Peyer's patch (tissue), 4 donors: ENCODE data around the gene ELAVL4. TPM values are rescaled to one million over a fixed set of nuclear protein-coding genes. Genes with fewer than 3 reads are reported as not detected.

ENCODE experiments used
- DNase-seq, 3 donors: peaks; one replicate each; pipeline ENCODE4 v3.0.0-alpha.2; 2017 to 2019
- H3K27ac ChIP-seq, 4 donors: fragments of 200-600 bp; sonication (generic); one replicate each; pipeline ENCODE4 v1.5.1; 2016 to 2019
- H3K27me3 ChIP-seq, 2 donors: fragments of 200-600 bp; sonication (generic); one replicate each; pipeline ENCODE4 v1.5.1; 2019
- H3K36me3 ChIP-seq, 3 donors: fragments of 200-600 bp; sonication (generic); one replicate each; pipeline ENCODE4 v1.5.1; 2016 to 2019
- H3K4me1 ChIP-seq, 4 donors: fragments of 200-600 bp; sonication (generic); one replicate each; pipeline ENCODE4 v1.5.1; 2016 to 2019
- H3K4me3 ChIP-seq, 4 donors: fragments of 200-600 bp; sonication (generic); 1 replicate in 3 of 4; 2 replicates in 1 of 4; pipeline ENCODE4 v1.5.1; 2016 to 2019; ENCODE audit warnings: mild to moderate bottlenecking in 1 of 4
- H3K9me3 ChIP-seq, 4 donors: fragments of 200-600 bp; sonication (generic); one replicate each; pipeline ENCODE4 v1.5.1; 2016 to 2019; ENCODE audit warnings: mild to moderate bottlenecking in 1 of 4
- POLR2A ChIP-seq, 2 donors: fragments of 450-650 bp; IDR thresholded peaks; one replicate each; pipeline ENCODE4 v1.5.1; 2017; ENCODE audit warnings: antibody characterized with exemption in 2 of 2, mild to moderate bottlenecking in 2 of 2, moderate library complexity in 2 of 2
- total RNA-seq, 4 donors: library from RNA; depleted of rRNA; stranded (reverse); fragments of >200 nt; gene quantifications; one replicate each; pipeline ENCODE4 v1.1.0, GENCODE V29; 2016
- TF ChIP-seq, protein P1 (sequence below), 6 experiments: fragments of 450-650 bp in 4 of 6; fragments of 200-600 bp in 2 of 6; sonication (generic) in 1 of 6; IDR thresholded peaks; one replicate each; pipeline ENCODE4 v1.5.1; 2017 to 2019; ENCODE audit warnings: antibody characterized with exemption in 6 of 6, mild to moderate bottlenecking in 3 of 6, moderate library complexity in 1 of 6

The ELAVL4 gene
- total RNA-seq, 4 donors from 2014 or later, result 0.18 to 5.5 (median 2.6) TPM

DNA sequence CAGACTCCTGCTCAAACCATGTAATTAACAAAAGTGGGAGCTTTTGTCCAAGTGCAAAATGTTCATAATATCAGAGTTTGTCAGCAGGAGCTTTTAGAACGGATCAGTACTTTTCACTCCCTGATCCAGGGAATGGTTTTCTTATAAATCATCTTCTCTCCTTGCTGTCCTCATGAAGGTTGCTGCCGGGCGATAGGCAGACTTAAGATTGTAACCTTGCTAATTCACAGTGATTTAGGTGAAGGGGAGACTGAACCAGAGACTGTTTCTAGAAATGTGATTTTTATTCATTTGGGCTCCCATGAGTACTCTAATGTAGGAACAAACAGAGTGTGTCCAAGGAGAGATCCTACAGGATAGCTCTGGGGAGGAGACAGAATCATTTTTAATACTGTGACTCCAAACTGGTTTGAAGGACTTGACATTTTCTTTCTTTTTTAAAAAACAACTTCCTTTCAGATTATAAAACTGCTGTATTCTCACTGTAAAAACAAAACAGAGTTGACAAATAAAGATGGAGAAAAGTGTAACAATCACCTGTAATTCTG is 23.7 kb downstream of the ELAVL4 start:
- Histone ChIP-seq H3K27me3 (no peaks in the 10 kb centered on the region), H3K9me3 (no peaks in the 10 kb centered on the region), H3K4me1 (no peaks in the 10 kb centered on the region)

DNA sequence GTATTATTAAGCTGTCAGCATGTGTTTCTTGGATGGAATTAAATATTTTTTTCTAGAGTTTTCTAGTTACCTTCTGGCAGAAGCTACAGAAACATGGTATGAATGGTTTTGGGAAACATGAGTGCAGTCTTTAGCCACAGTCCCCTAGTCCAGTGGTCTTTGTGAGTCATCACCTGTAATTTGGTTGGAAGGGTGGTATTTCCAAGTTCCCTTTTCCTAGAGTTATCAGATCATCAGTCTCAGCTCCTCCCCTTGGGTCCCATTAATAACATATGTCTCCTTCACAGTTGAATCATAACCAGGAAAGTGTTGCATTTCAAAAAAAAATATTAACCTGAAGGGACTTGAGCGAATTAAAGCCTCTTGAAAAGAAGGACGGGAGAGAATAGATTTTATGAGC is 27.0 kb downstream of the ELAVL4 start:
- DNase-seq, result no peak

More for the DNA sequence above, 23.7 kb downstream of the ELAVL4 start:
- H3K4me3 ChIP-seq, result no peak overlapping the region
- H3K27ac ChIP-seq, result no peak overlapping the region
- DNase-seq, result no peak
- H3K36me3 ChIP-seq, result no peaks in the 10 kb centered on the region
- TF ChIP-seq POLR2A (IDR thresholded peaks at IDR 0.05), result no peak
- TF ChIP-seq, protein P1, sequence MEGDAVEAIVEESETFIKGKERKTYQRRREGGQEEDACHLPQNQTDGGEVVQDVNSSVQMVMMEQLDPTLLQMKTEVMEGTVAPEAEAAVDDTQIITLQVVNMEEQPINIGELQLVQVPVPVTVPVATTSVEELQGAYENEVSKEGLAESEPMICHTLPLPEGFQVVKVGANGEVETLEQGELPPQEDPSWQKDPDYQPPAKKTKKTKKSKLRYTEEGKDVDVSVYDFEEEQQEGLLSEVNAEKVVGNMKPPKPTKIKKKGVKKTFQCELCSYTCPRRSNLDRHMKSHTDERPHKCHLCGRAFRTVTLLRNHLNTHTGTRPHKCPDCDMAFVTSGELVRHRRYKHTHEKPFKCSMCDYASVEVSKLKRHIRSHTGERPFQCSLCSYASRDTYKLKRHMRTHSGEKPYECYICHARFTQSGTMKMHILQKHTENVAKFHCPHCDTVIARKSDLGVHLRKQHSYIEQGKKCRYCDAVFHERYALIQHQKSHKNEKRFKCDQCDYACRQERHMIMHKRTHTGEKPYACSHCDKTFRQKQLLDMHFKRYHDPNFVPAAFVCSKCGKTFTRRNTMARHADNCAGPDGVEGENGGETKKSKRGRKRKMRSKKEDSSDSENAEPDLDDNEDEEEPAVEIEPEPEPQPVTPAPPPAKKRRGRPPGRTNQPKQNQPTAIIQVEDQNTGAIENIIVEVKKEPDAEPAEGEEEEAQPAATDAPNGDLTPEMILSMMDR (IDR thresholded peaks at IDR 0.05), result no peak

DNA sequence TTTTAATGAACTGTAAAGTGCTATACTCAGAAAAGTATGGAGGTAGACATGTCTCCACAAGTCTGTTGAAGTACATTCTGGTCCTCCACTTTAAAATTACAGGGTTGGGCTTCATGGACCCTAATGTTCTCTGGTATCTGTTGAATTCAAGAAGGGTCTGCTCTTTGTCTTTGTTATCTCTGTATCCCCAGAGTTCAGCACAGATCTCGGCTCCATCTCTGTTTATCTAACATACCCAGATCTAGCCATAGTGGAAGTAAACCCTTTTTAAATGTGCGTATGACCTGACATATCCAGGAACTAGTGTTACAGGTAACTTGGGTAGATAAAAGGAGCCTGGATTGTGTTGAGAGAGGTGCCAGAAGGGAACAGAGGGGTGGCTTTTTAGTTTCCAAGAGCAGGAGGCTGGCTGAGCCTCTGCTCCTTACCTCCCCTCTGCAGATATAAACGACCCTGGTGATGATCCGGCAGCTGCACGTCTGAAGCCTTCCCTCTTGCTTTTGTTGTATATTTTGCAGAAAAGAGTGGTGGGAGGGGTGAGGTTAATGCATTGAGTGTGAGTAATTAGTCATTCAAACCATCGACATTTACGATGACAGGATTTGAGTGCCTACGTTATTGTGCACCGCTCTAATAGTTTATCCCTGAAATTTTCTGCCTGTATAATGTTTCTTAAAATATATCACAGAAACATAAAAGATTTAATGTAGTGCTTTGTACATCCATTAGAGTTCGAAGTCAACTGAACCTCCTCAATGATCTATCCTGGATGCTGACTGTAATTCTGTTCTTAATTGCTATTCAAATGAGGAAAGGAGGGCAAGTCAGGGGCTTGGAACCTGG is 30.8 kb downstream of the ELAVL4 start:
- Histone ChIP-seq H3K36me3 (no peaks in the 10 kb centered on the region), H3K9me3 (no peaks in the 10 kb centered on the region), H3K4me3 (no peak overlapping the region), H3K27ac (no peak overlapping the region), H3K27me3 (no peaks in the 10 kb centered on the region), H3K4me1 (no peaks in the 10 kb centered on the region)
- TF ChIP-seq, protein P1 (IDR thresholded peaks at IDR 0.05), result no peak
- no peak for TF ChIP-seq POLR2A (IDR thresholded peaks at IDR 0.05)
- no peak for DNase-seq

More for the DNA sequence above, 27.0 kb downstream of the ELAVL4 start:
- TF ChIP-seq, protein P1 (IDR thresholded peaks at IDR 0.05), result no peak
- TF ChIP-seq POLR2A (IDR thresholded peaks at IDR 0.05), result no peak
- Histone ChIP-seq H3K27me3 (no peaks in the 10 kb centered on the region), H3K4me3 (no peak overlapping the region), H3K9me3 (no peaks in the 10 kb centered on the region), H3K4me1 (no peaks in the 10 kb centered on the region), H3K36me3 (no peaks in the 10 kb centered on the region), H3K27ac (no peak overlapping the region)

DNA sequence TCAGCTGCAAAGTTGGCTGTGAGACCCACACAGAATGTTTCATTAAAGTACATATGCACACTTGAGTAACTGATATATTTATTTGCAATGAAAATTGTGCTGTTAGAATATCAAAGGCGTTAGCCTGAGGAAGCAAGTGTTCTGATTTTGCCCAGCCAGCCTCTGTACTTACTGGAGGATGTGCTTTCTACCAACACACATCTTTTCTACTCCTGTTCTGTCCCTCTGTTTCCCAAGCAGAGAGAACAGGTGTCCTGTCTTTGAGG is 31.4 kb downstream of the ELAVL4 start:
- Histone ChIP-seq H3K36me3 (no peaks in the 10 kb centered on the region), H3K9me3 (no peaks in the 10 kb centered on the region), H3K4me1 (no peaks in the 10 kb centered on the region), H3K27ac (no peak overlapping the region), H3K4me3 (no peak overlapping the region), H3K27me3 (no peaks in the 10 kb centered on the region)
- DNase-seq, result no peak
- no peak for TF ChIP-seq POLR2A (IDR thresholded peaks at IDR 0.05)
- TF ChIP-seq, protein P1 (IDR thresholded peaks at IDR 0.05), result no peak

DNA sequence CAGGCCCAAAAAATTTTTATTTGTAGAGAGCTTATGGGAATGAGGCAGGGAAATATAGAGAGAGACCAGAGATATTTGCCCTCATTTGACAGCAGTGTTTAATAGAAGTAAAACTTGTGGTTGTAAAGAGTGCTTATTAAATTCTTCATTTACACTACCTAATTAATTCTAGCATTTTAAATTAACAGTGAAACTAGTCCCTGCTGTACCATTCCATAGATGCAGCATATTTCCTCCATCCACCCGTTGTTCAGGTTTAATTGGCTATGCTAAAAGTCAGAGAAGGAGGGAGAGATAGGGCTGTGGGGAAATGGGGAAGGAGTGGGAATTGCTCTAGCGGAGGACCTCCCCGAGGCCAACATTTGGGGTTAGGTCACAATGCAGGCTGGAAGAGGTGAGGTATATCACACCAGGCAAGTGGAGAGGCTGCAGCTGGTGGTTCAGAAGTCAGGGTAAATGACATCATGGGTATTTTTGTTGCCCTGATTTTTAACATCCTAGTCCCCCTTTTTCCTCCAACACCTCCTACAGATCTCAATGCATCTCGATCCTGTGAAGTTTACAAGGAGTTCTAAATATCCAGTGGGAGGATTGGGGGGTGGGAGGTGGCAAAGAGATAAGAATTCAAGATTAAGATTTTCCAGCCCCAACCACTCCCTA is 38.6 kb downstream of the ELAVL4 start:
- DNase-seq, result no peak
- TF ChIP-seq POLR2A (IDR thresholded peaks at IDR 0.05), result no peak
- TF ChIP-seq, protein P1 (IDR thresholded peaks at IDR 0.05), result no peak

More for the DNA sequence above, 38.6 kb downstream of the ELAVL4 start:
- Histone ChIP-seq H3K4me1 (no peaks in the 10 kb centered on the region), H3K36me3 (no peaks in the 10 kb centered on the region), H3K9me3 (no peaks in the 10 kb centered on the region), H3K27me3 (no peaks in the 10 kb centered on the region), H3K27ac (no peak overlapping the region), H3K4me3 (no peak overlapping the region)
